HG03039 (cell line): ENCODE data around the gene ANXA10.
"Not testable (repeated sequence)": the region's sequence is repeated elsewhere in the genome, so short reads cannot be mapped to it uniquely, and the experiment has no call there.

Experiments used
- ATAC-seq: cut with Tn5 transposase; IDR thresholded peaks from one replicate; pipeline ENCODE4 v1.9.1; 2021; ENCODE audit warnings: mild to moderate bottlenecking, moderate library complexity; ENCODE audit not compliant: unreplicated experiment

ANXA10 gene

GRCh38 chr4:168113059-168113458, 20.7 kb downstream of the ANXA10 start:
- ATAC-seq, result not testable (repeated sequence)

- no peak for ATAC-seq
These were observed 25.8 kb downstream of the ANXA10 start for GRCh38 chr4:168118116-168118655.

- ATAC-seq, result no peak
These were observed 26.8 kb downstream of the ANXA10 start for GRCh38 chr4:168119100-168119499.

DNA sequence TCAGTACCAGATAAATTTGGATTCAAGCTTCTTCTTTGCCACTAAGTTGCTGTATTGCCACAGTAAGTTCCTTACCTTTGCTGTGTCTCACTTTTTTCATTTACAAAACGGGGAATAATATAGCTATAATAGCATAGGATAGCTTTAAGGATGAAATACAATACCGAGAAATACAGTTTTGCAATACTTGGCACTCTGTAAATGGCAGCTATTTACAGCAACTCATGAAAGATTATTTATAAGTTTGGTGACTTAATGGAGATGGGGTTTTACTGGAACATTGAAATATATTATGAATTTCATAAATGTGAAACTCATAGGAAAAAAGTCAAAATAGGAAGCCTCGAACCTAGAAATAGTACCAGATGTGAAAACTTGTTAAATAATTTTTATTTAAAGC, 27.6 kb downstream of the ANXA10 start:
- no peak for ATAC-seq

DNA sequence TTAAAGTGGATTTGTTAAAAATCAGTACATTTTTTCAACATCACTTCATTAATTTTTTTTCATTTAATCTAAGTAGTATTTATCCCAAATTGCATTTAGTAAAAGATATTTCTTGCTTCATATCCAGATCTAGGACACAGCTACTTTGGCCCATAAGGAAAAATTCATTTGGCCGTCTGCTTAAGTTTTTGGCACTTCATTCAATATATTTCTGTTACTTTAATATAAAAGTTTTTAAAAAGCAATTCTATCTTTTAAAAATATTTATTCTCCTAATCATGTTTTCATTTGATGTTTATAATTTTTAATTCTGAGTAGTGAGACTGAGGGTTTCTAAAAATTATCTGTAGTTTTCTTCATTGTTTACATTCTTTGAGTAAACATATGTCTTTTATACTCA, 28.5 kb downstream of the ANXA10 start:
- ATAC-seq, result no peak

DNA sequence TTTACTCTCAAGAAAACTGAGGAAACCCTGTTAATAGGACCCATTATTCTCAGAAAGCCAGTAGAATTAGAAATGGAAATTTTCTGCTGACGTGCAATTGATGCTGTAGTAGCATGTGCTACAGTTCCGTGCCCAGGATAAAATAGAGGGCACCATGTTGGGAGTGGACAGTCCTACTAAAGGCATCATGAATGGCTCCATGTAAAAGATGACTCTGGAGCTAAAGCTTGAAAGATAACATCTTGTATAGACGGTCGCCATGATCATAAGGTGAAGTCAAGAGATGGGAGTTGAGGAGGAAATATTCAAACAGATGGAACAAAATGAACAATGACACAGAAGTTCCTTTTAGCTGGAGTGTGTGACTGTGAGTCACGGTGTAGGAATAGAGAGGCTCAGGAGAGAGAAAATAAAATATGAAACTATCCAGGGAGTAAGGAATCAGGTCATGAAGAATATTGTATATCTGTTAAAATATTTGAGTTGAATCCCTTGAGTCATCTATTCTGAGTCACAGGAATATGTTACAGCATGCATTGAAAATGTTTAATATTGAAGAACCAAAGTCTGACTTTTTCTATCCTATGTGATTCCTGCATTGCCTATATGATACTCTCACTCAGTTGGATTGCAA, 31.8 kb downstream of the ANXA10 start:
- no peak for ATAC-seq

- ATAC-seq, result no peak
These were observed 34.6 kb downstream of the ANXA10 start for GRCh38 chr4:168126952-168127351.

DNA sequence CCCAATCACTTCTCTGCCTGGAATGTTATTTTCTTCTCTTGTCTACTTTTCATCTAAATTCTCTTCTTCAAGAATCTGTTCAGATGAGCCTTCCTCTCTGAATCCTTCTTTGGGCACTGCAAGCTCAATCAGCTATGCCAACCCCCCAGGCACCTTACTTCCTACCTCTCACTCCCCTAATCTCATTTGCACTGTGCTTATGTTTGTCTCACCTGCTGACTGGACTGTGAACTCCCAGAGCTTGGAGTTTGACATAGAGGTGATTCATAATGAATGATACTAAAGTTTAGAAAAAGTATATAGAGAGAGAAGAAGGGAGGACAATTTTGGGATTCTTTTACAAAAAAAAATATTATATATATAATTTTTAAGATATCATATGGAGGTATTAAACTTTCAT, 36.3 kb downstream of the ANXA10 start:
- no peak for ATAC-seq

DNA sequence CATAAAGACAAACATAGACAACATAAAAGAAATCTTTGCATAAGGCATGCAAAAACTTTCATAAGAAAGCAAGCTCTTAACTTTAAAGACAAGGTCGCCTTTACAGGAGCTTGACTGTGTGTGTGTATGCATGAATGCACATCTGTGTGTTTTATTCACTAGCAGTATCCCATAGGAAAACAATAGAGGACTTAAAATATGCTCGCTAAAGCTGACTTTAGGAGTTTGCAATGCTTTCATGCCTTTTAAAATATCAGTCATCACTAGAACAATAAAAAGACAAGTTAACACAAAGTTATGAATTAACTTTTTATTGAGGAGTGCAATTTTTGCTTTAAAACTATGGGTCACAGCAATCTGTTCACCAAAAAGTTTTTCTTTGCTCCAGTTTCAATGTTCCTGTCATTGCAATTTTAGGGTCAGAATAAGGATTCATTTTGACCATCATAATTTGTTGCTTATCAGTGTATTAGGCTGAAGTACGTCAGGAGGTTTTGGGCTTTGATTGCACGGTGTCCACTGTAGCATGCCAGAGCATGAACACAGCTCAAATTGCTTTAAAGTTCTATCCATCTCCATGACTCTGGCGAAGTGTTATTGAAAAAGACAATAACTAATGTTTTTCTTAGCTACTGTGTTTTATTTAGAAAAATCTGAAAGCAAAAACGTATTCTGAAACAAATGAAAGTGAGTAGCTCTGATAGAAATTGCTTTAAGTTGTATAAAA, 36.9 kb downstream of the ANXA10 start:
- no peak for ATAC-seq

- no peak for ATAC-seq
These were observed 37.5 kb downstream of the ANXA10 start for GRCh38 chr4:168129802-168130201.

- no peak for ATAC-seq
These were observed 38.9 kb downstream of the ANXA10 start for GRCh38 chr4:168131196-168131595.

GRCh38 chr4:168134651-168135050, 42.3 kb downstream of the ANXA10 start:
- no peak for ATAC-seq

- not testable (repeated sequence) for ATAC-seq
These were observed 43.5 kb downstream of the ANXA10 start for GRCh38 chr4:168135860-168136259.

- ATAC-seq, result not testable (repeated sequence)
These were observed 45.4 kb downstream of the ANXA10 start for GRCh38 chr4:168137695-168138094.

GRCh38 chr4:168138143-168138542, 45.8 kb downstream of the ANXA10 start:
- no peak for ATAC-seq

- ATAC-seq, result no peak
These were observed 47.0 kb downstream of the ANXA10 start for GRCh38 chr4:168139336-168139735.

GRCh38 chr4:168141733-168142132, 49.4 kb downstream of the ANXA10 start:
- no peak for ATAC-seq

- no peak for ATAC-seq
These were observed 51.3 kb downstream of the ANXA10 start for GRCh38 chr4:168143601-168144000.

DNA sequence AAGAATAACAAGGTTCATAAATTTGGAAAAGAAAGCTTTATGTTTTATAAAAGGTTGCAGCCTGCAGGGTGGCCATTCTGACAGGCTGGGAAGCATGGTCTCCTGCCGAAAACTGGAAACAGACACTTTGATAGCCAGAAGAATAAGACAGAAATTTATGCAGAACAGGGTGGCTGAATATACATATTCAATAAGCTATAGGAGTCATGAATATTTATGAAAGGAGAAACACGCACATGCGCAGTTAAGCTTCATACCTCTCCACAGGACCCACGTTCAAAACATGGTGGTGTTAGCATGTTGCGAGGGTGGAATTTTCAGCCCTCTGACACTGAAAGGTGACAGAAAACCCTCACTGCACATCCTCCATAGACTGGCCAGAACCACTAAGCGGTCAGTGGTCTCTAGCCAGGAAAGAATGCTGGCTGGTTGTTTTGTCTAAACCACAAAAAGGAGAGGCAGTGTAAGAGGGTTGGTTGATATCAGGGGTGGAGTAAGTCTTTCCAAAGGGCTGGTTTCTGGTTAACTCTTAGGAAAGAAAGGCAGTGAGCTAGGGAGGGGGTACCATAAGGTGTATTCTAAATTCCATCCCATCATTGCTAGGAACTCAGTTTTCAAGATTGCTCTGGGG, 58.2 kb downstream of the ANXA10 start:
- no peak for ATAC-seq

DNA sequence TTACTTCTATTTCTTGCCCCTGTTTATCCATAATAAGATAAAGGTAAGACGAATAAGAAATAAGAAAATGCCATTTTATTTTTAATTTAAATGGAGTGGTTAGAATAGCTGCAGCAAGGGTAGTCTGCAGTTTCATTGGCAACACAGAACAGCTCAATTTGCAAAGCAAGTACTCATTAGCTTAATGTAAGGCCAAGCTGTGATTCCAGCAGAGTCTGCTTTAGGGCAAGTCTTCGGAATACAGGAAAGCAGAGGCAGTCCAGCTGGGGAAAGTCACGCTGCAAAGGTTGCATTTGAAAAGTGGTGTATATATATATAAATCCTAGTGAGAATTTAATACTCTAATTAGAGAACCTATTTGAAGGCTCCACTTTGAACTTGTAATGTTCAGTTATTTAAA, 59.0 kb downstream of the ANXA10 start:
- ATAC-seq, result no peak

GRCh38 chr4:168152837-168153500, 60.6 kb downstream of the ANXA10 start:
- no peak for ATAC-seq
